Mesenchymal stem cell (in vitro differentiated cells and primary cell): ENCODE results near the gene LHX3.

Experiments used
- DNase-seq: peaks from one replicate; pipeline ENCODE4 v3.0.0-alpha.2; 2013
- H2AFZ ChIP-seq: one replicate; pipeline ENCODE4 v1.6.1; 2013; ENCODE audit warnings: low read depth, mild to moderate bottlenecking, control low read depth, inconsistent platforms, low read length, moderate library complexity
- H2AK5ac ChIP-seq: 2 replicates; pipeline ENCODE4 v1.6.1; 2013; ENCODE audit warnings: low read length, moderate library complexity, mild to moderate bottlenecking, inconsistent platforms; ENCODE audit not compliant: severe bottlenecking
- H2BK120ac ChIP-seq: one replicate; pipeline ENCODE4 v1.6.1; 2013; ENCODE audit warnings: low read depth, mild to moderate bottlenecking, inconsistent platforms, low read length, moderate library complexity
- H2BK12ac ChIP-seq, 2 experiments: one replicate each; pipeline ENCODE4 v1.6.1; 2013; ENCODE audit warnings: inconsistent platforms in 2 of 2, low read length in 2 of 2, mild to moderate bottlenecking in 2 of 2, moderate library complexity in 2 of 2, control low read depth in 1 of 2
- H2BK15ac ChIP-seq: one replicate; pipeline ENCODE4 v1.6.1; 2013; ENCODE audit warnings: mild to moderate bottlenecking, low read depth, inconsistent platforms; ENCODE audit not compliant: poor library complexity, severe bottlenecking
- H2BK5ac ChIP-seq: 2 replicates; pipeline ENCODE4 v1.6.1; 2013; ENCODE audit warnings: low read depth, mild to moderate bottlenecking, low read length, control low read depth, inconsistent platforms; ENCODE audit not compliant: poor library complexity, severe bottlenecking
- H3K14ac ChIP-seq, 2 experiments: one replicate each; pipeline ENCODE4 v1.6.1; 2013; ENCODE audit warnings: inconsistent platforms in 2 of 2, low read length in 2 of 2, control low read depth in 1 of 2, mild to moderate bottlenecking in 1 of 2, moderate library complexity in 1 of 2
- H3K18ac ChIP-seq, 2 experiments: one replicate each; pipeline ENCODE4 v1.6.1; 2013; ENCODE audit warnings: inconsistent platforms in 2 of 2, low read length in 2 of 2, control low read depth in 1 of 2, low read depth in 1 of 2, mild to moderate bottlenecking in 1 of 2
- H3K23ac ChIP-seq, 2 experiments: one replicate each; pipeline ENCODE4 v1.6.1; 2013; ENCODE audit warnings: inconsistent platforms in 2 of 2, low read length in 2 of 2, mild to moderate bottlenecking in 2 of 2, moderate library complexity in 2 of 2, control low read depth in 1 of 2
- H3K27ac ChIP-seq: 2 replicates; pipeline ENCODE4 v1.5.1; 2013; ENCODE audit warnings: mild to moderate bottlenecking, moderate library complexity, low read length, control low read depth, inconsistent platforms; ENCODE audit not compliant: poor library complexity, severe bottlenecking
- H3K27me3 ChIP-seq, 2 experiments: 2 replicates each; pipeline versions ENCODE4 v1.6.1 to v1.7.0; 2013; ENCODE audit warnings: low read length in 2 of 2, mild to moderate bottlenecking in 2 of 2, moderate library complexity in 2 of 2, control low read depth in 1 of 2, inconsistent platforms in 1 of 2; ENCODE audit not compliant: control insufficient read depth in 1 of 2, insufficient read depth in 1 of 2
- H3K36me3 ChIP-seq, 2 experiments: 2 replicates each; pipeline versions ENCODE4 v1.6.1 to v1.7.0; 2013; ENCODE audit warnings: low read length in 2 of 2, control low read depth in 1 of 2, inconsistent platforms in 1 of 2, low read depth in 1 of 2, mild to moderate bottlenecking in 1 of 2; ENCODE audit not compliant: insufficient read depth in 2 of 2, control insufficient read depth in 1 of 2
- H3K4ac ChIP-seq, 2 experiments: one replicate each; pipeline ENCODE4 v1.6.1; 2013; ENCODE audit warnings: inconsistent platforms in 2 of 2, low read length in 2 of 2, mild to moderate bottlenecking in 2 of 2, moderate library complexity in 2 of 2, control low read depth in 1 of 2, low read depth in 1 of 2
- H3K4me1 ChIP-seq: 2 replicates; pipeline ENCODE4 v1.6.1; 2013; ENCODE audit warnings: low read depth, low read length, control low read depth; ENCODE audit not compliant: control insufficient read depth, insufficient read depth
- H3K4me2 ChIP-seq: 2 replicates; pipeline ENCODE4 v1.6.1; 2013; ENCODE audit warnings: low read length, mild to moderate bottlenecking, inconsistent platforms; ENCODE audit not compliant: poor library complexity, severe bottlenecking
- H3K4me3 ChIP-seq, 2 experiments: 2 replicates each; pipeline versions ENCODE4 v1.5.1 to v1.7.0; 2013; ENCODE audit warnings: low read length in 2 of 2, mild to moderate bottlenecking in 2 of 2, control low read depth in 1 of 2, low read depth in 1 of 2; ENCODE audit not compliant: insufficient read depth in 1 of 2
- H3K79me1 ChIP-seq: replicated peaks from 2 replicates; pipeline ENCODE4 v1.6.1; 2013; ENCODE audit warnings: mild to moderate bottlenecking, control low read depth, low read length, inconsistent platforms; ENCODE audit not compliant: poor library complexity, severe bottlenecking
- H3K9ac ChIP-seq: 2 replicates; pipeline ENCODE4 v1.7.0; 2013; ENCODE audit warnings: mild to moderate bottlenecking, low read length, moderate library complexity
- H3K9me3 ChIP-seq: 2 replicates; pipeline ENCODE4 v1.7.0; 2013; ENCODE audit warnings: mild to moderate bottlenecking, low read length; ENCODE audit not compliant: control insufficient read depth
- H4K8ac ChIP-seq: one replicate; pipeline ENCODE4 v1.6.1; 2013; ENCODE audit warnings: inconsistent platforms, mild to moderate bottlenecking, low read length, moderate library complexity
- H4K91ac ChIP-seq: one replicate; pipeline ENCODE4 v1.6.1; 2013; ENCODE audit warnings: mild to moderate bottlenecking, low read length, inconsistent platforms
- WGBS: methylation state at CpG from one replicate; pipeline ENCODE4 v1.1.7; 2013; ENCODE audit warnings: mixed read lengths; 5-methylcytosine and 5-hydroxymethylcytosine counted together

The LHX3 gene

DNA sequence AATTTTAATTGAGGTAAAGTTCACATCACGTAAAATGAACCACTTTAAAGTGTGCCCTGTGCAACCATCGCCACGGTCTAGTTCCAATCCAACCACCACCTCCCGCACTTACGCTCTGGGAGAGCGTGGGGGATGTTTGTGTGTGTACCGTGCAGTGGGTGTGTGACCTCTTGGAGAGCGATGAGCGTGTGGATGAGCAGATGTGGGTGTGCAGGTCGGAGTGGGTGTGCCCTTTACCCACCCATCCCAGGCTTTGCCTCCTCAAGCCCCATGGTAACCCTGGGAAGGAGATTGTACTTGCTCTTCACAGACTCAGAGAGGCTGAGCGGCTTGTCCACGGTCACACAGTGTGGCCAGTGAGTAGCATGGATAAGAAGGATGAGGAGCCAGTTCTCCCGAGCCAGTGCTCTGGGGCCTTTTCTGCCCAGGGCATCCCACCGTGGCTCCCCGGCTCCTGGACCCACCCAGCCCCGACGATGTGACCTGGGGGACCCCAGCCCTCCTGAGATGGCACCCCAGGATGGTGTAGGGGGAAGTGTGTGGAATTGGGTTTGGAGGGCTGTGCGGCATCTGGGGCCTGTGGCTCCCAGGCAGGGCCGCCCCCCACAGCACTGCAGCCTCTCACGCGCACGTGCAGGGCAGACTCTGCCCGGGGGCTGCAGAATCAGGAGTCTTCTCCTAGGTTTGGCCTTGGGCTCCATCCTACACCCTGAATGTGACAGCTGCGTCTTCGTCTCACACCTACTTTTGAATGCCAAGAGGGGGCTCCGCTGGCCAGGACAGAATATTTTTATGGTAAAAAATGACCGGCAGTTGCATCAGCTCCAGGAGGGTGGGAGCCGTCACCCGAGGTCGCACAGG is 13.6 kb downstream of the LHX3 start:
- H3K27me3 ChIP-seq, result peaks cover 81 to 85% of the 10 kb centered on the region in 2 experiments

DNA sequence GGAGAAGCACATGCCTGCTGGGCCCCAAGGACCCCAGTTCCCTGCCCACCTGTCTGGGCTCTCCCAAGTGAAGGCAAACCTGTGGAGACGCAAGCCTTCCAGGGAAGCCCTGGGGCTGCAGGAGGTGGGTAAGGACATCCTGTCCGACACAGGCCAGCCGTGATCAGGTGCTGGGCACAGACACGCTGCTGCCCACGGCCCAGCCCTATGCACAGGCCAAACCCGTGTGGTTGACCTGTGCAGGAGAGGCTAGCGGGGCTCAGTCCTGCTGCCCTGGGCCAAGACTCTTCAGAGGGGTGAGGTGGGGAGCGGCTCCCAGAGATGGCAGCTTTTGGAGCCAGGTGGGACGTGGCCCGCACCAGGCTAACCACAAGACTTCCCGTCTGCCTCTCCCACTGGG is 14.3 kb downstream of the LHX3 start:
- WGBS, result 90% methylated on average over 11 of the region's 11 CpGs
- no peaks in the 10 kb centered on the region for H3K36me3 ChIP-seq

More for the DNA sequence above, 13.6 kb downstream of the LHX3 start:
- Histone ChIP-seq H4K91ac (no peak overlapping the region), H3K4me2 (no peak overlapping the region), H2AFZ (no peak overlapping the region), H3K23ac (no peak overlapping the region), H3K36me3 (no peaks in the 10 kb centered on the region), H3K18ac (no peak overlapping the region), H3K9me3 (no peaks in the 10 kb centered on the region), H3K14ac (no peak overlapping the region), H2BK15ac (no peak overlapping the region), H3K4me3 (no peak overlapping the region), H3K9ac (no peak overlapping the region), H2BK5ac (no peak overlapping the region), H3K27ac (no peak overlapping the region), H3K79me1 (no peaks in the 10 kb centered on the region), H2BK120ac (no peak overlapping the region), H2AK5ac (no peak overlapping the region), H4K8ac (no peak overlapping the region), H2BK12ac (no peak overlapping the region), H3K4ac (no peak overlapping the region), H3K4me1 (peaks cover 16% of the 10 kb centered on the region)
- no peak for DNase-seq
- WGBS, result 80% methylated on average over 23 of the region's 30 CpGs

DNA sequence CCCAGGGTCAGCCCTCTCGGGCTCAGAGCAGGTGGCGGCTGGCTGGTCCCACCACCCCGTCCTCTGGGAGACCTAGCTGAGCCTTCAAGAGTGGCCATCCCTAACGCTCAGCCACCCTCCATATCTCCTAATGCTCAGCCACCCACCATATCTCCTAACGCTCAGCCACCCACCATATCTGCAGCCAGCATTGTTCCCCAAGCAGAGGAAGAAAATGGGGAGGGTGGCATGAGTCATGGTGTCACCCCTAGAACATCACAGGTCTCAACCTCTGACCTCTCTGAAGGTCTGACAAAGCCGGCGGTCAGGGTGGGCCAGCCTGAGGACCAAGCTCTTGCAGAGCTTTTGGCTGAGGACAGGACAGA is 14.7 kb downstream of the LHX3 start:
- Histone ChIP-seq H3K9me3 (no peaks in the 10 kb centered on the region), H3K79me1 (no peaks in the 10 kb centered on the region), H2BK120ac (no peak overlapping the region), H2BK15ac (no peak overlapping the region), H4K91ac (no peak overlapping the region), H3K4me2 (no peak overlapping the region), H2AFZ (no peak overlapping the region), H2BK12ac (no peak overlapping the region), H3K18ac (no peak overlapping the region), H3K4me1 (peaks cover 16% of the 10 kb centered on the region), H2AK5ac (no peak overlapping the region), H4K8ac (no peak overlapping the region), H3K4ac (no peak overlapping the region), H3K27ac (no peak overlapping the region), H2BK5ac (no peak overlapping the region), H3K27me3 (peaks cover 75 to 80% of the 10 kb centered on the region in 2 experiments), H3K36me3 (no peaks in the 10 kb centered on the region), H3K4me3 (no peak overlapping the region), H3K9ac (no peak overlapping the region), H3K14ac (no peak overlapping the region), H3K23ac (no peak overlapping the region)
- WGBS, result 82% methylated on average over 7 of the region's 7 CpGs
- DNase-seq, result no peak

More for the DNA sequence above, 14.3 kb downstream of the LHX3 start:
- Histone ChIP-seq H3K18ac (no peak overlapping the region), H3K79me1 (no peaks in the 10 kb centered on the region), H3K9me3 (no peaks in the 10 kb centered on the region), H3K4me2 (no peak overlapping the region), H3K9ac (no peak overlapping the region), H2BK5ac (no peak overlapping the region), H2BK120ac (no peak overlapping the region), H3K23ac (no peak overlapping the region), H3K14ac (no peak overlapping the region), H2AFZ (no peak overlapping the region), H3K4me1 (peaks cover 16% of the 10 kb centered on the region), H4K91ac (no peak overlapping the region), H3K27ac (no peak overlapping the region), H2BK15ac (no peak overlapping the region), H3K27me3 (peaks cover 77 to 81% of the 10 kb centered on the region in 2 experiments), H2AK5ac (no peak overlapping the region), H4K8ac (no peak overlapping the region), H2BK12ac (no peak overlapping the region), H3K4me3 (peak overlapping the region in 1 of 2 experiments; percentile 15), H3K4ac (no peak overlapping the region)
- DNase-seq, result no peak

DNA sequence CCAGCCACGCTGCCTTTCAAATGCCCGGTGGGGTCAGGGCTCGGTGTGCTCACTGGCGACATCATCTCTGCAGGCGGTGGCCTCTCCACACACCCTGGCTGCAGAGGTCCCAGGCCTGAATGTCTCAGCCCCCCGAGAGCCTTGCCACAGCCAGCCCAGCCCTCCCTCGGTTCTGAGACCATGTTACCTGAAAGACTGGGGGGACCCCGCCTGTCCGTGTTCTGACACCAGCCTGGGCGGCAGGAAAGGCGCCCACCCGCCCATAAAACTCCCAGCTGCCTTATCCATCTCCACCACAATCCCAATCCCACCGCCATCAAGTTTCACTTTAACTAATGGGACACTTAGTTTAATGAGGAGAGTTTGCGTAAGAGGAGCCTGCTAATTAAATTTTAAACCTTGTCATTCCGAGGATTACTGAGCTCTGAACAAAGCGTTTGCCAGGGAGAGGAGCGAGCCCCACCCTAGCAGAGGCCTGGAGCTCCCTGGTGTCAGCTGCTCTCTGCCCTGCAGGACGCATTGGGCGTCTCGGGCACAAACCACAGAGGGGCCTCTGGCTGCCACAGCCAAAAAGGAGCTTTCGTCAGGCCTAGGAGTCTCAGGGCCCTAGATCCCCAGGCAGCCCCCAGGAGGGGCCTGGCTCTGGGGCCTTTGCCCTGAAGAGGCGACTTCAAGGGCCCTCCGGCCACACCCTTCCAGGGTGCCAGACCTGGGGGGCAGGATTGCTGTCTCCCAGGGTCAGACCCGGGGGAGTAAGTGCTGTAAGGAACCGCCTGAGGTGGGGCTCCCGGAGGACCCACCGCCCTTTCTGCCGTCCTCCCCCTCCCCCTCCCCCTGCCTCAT is 15.3 kb downstream of the LHX3 start:
- no peak for DNase-seq
- Histone ChIP-seq H2AFZ (no peak overlapping the region), H3K23ac (no peak overlapping the region), H2AK5ac (no peak overlapping the region), H3K4me2 (no peak overlapping the region), H2BK15ac (no peak overlapping the region), H3K27ac (no peak overlapping the region), H4K8ac (no peak overlapping the region), H3K4ac (no peak overlapping the region), H3K18ac (no peak overlapping the region), H2BK5ac (no peak overlapping the region), H4K91ac (no peak overlapping the region), H3K79me1 (no peaks in the 10 kb centered on the region), H3K9ac (no peak overlapping the region), H3K9me3 (no peaks in the 10 kb centered on the region), H2BK120ac (no peak overlapping the region), H2BK12ac (no peak overlapping the region), H3K14ac (no peak overlapping the region), H3K4me1 (peaks cover 16% of the 10 kb centered on the region), H3K36me3 (no peaks in the 10 kb centered on the region), H3K27me3 (peaks cover 75 to 80% of the 10 kb centered on the region in 2 experiments), H3K4me3 (no peak overlapping the region)
- 55% methylated on average over 27 of the region's 28 CpGs for WGBS
